22Rv1 (cell line): ENCODE measurements around the gene BTG4.

Experiments
- ZFX ChIP-seq: fragments of 450-650 bp; IDR thresholded peaks from 2 replicates; pipeline ENCODE4 v1.6.1; 2017; ENCODE audit warnings: antibody characterized with exemption, borderline replicate concordance
- TF ChIP-seq, protein P1 (sequence below): fragments of 450-650 bp; IDR thresholded peaks from 2 replicates; pipeline ENCODE4 v1.5.1; 2017; ENCODE audit warnings: mild to moderate bottlenecking

DNA sequence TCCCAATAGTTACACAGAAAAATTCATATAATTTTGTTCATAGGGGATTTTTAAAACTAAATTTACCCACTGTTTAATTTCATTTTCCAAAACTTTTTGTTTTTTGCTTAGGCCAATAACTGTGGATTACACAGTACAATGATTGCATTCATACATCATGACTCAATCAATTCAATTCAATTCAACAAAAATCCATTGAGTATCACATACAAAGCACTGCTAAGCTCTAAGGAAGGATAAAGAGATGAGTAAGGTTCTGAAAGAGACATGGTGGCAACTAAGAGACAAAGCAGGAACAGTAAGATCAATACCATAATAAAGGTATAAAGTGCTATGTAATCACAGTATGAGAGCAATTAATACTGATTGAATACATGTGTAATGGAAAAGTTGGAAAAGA lies 18.9 kb upstream of the BTG4 start:
- TF ChIP-seq, protein P1, sequence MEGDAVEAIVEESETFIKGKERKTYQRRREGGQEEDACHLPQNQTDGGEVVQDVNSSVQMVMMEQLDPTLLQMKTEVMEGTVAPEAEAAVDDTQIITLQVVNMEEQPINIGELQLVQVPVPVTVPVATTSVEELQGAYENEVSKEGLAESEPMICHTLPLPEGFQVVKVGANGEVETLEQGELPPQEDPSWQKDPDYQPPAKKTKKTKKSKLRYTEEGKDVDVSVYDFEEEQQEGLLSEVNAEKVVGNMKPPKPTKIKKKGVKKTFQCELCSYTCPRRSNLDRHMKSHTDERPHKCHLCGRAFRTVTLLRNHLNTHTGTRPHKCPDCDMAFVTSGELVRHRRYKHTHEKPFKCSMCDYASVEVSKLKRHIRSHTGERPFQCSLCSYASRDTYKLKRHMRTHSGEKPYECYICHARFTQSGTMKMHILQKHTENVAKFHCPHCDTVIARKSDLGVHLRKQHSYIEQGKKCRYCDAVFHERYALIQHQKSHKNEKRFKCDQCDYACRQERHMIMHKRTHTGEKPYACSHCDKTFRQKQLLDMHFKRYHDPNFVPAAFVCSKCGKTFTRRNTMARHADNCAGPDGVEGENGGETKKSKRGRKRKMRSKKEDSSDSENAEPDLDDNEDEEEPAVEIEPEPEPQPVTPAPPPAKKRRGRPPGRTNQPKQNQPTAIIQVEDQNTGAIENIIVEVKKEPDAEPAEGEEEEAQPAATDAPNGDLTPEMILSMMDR = no peak
- no peak for TF ChIP-seq ZFX
